SK-N-MC (cell line): ENCODE measurements around the gene PRKAR2A.

Source experiments
- EZH2 ChIP-seq: fragments of 200-600 bp; sonication (generic); IDR thresholded peaks from one replicate; pipeline ENCODE4 v1.6.1; 2017; ENCODE audit warnings: antibody characterized with exemption
- FOXP2 ChIP-seq: optimal IDR thresholded peaks from 2 replicates; pipeline ENCODE3; 2011; ENCODE audit warnings: mild to moderate bottlenecking, moderate library complexity; ENCODE audit not compliant: insufficient read depth; ENCODE audit errors: extremely low read length, control extremely low read depth
- POLR2AphosphoS5 ChIP-seq: IDR thresholded peaks from 2 replicates; pipeline ENCODE4 v1.6.1; 2012; ENCODE audit warnings: mild to moderate bottlenecking, low read depth, low read length, borderline replicate concordance

GRCh38 chr3:48851407-48851806 lies 3.7 kb upstream of the PRKAR2A start:
- TF ChIP-seq POLR2AphosphoS5 (no peak), EZH2 (no peak), FOXP2 (no peak)
